Endothelial cell of umbilical vein (primary cell): Measurements from ENCODE around the gene LMLN. TPM values are rescaled to one million over a fixed set of nuclear protein-coding genes. Genes with fewer than 3 reads are reported as not detected.
A peak's percentile ranks its signal among the peaks of the same experiment; 100 is the strongest.
"Not testable (repeated sequence)": the region's sequence is repeated elsewhere in the genome, so short reads cannot be mapped to it uniquely, and the experiment has no call there.

Source experiments
- BruUV-seq: library from RNA; stranded (reverse); fragments of 400-500 nt; replicated peaks from 2 replicates; lab custom pipeline; 2021; lab: Mats Ljungman, UMichigan
- CTCF ChIA-PET: fragments of 300-600, 350-600 bp; sonication (Branson Sonifier 250); formaldehyde crosslinking; loops from one replicate; lab custom pipeline; 2021; ENCODE audit warnings: antibody characterized with exemption, inconsistent platforms; lab: Charles Lee
- POLR2A ChIA-PET: fragments of 300-600, 350-600 bp; sonication (Branson Sonifier 250); formaldehyde crosslinking; loops from one replicate; lab custom pipeline; 2021; ENCODE audit warnings: antibody characterized with exemption, inconsistent platforms; lab: Charles Lee
- DNase-seq: peaks from one replicate; pipeline ENCODE4 v3.0.0-alpha.2; 2011; ENCODE audit warnings: low read depth, low spot score
- FAIRE-seq: peaks from 2 replicates; lab custom pipeline; 2011; peaks lifted over from hg19 to GRCh38; lab: Jason Lieb, UNC
- H2AFZ ChIP-seq: 2 replicates; pipeline ENCODE4 v1.6.0; 2012; ENCODE audit warnings: low read depth, low read length, control low read depth, inconsistent platforms
- H3K27ac ChIP-seq: 2 replicates; pipeline ENCODE4 v1.5.1; 2011; ENCODE audit warnings: low read depth, mild to moderate bottlenecking, control low read depth, low read length, moderate library complexity; ENCODE audit not compliant: insufficient read depth
- H3K27me3 ChIP-seq, 2 experiments: 2 replicates each; pipeline versions ENCODE4 v1.6.0 to v1.6.1; 2011; ENCODE audit warnings: low read length in 2 of 2, mixed read lengths in 1 of 2; ENCODE audit not compliant: control insufficient read depth in 2 of 2, insufficient read depth in 2 of 2
- H3K36me3 ChIP-seq, 2 experiments: 2 replicates in 1 of 2; 3 replicates in 1 of 2; pipeline ENCODE4 v1.5.1; 2011; ENCODE audit warnings: low read length in 2 of 2, mild to moderate bottlenecking in 1 of 2, moderate library complexity in 1 of 2; ENCODE audit not compliant: control insufficient read depth in 2 of 2, insufficient read depth in 2 of 2; ENCODE audit errors: extremely low read depth in 1 of 2
- H3K4me1 ChIP-seq: 3 replicates; pipeline ENCODE4 v1.5.1; 2011; ENCODE audit warnings: mild to moderate bottlenecking, low read length; ENCODE audit not compliant: control insufficient read depth, insufficient read depth; ENCODE audit errors: extremely low read depth
- H3K4me2 ChIP-seq: 2 replicates; pipeline ENCODE4 v1.6.1; 2011; ENCODE audit warnings: low read length, control low read depth, mixed read lengths; ENCODE audit not compliant: insufficient read depth
- H3K4me3 ChIP-seq, 3 experiments: fragments of 200-600 bp in 1 of 3; sonication (generic), shearing (Covaris generic) in 1 of 3; replicated peaks in 1 of 3; 2 replicates each; pipeline ENCODE4 v1.5.1; 2011 to 2016; ENCODE audit warnings: control low read depth in 3 of 3, low read length in 3 of 3, mild to moderate bottlenecking in 2 of 3, inconsistent platforms in 1 of 3, low read depth in 1 of 3, moderate library complexity in 1 of 3; ENCODE audit not compliant: insufficient read depth in 1 of 3
- H3K79me2 ChIP-seq: 2 replicates; pipeline ENCODE4 v1.6.0; 2012; ENCODE audit warnings: low read length, inconsistent platforms; ENCODE audit not compliant: control insufficient read depth, insufficient read depth
- H3K9ac ChIP-seq: replicated peaks from 2 replicates; pipeline ENCODE3; 2011; ENCODE audit warnings: low read length, control low read depth; ENCODE audit not compliant: insufficient read depth; ENCODE audit errors: extremely low read depth
- H3K9me1 ChIP-seq: replicated peaks from 3 replicates; pipeline ENCODE4 v1.6.0; 2011; ENCODE audit warnings: mild to moderate bottlenecking, low read length; ENCODE audit not compliant: control insufficient read depth, insufficient read depth; ENCODE audit errors: extremely low read depth
- H3K9me3 ChIP-seq: replicated peaks from 2 replicates; pipeline ENCODE4 v1.5.1; 2012; ENCODE audit warnings: low read length, inconsistent platforms; ENCODE audit not compliant: control insufficient read depth, insufficient read depth
- H4K20me1 ChIP-seq: replicated peaks from 2 replicates; pipeline ENCODE3; 2011; ENCODE audit warnings: mild to moderate bottlenecking, low read length; ENCODE audit not compliant: control insufficient read depth, insufficient read depth; ENCODE audit errors: extremely low read depth
- POLR2AphosphoS5 ChIP-seq: IDR thresholded peaks from 2 replicates; pipeline ENCODE4 v1.6.1; 2012; ENCODE audit warnings: low read depth, mild to moderate bottlenecking, control low read depth, low read length, moderate library complexity; ENCODE audit not compliant: insufficient read depth
- dilution Hi-C: fragments of 300-500 bp; cut with MboI; formaldehyde crosslinking; loops from one replicate; pipeline ENCODE4 v1.15.0; 2019; ENCODE audit warnings: low sequenced_read_pairs; ENCODE audit not compliant: extremely low pct_ligation_motif_present
- intact Hi-C: fragments of 100-400 bp; cut with micrococcal nuclease; formaldehyde crosslinking; loops from one replicate; pipeline ENCODE4 v1.10.0; 2022
- polyA plus RNA-seq, 4 experiments: library from polyadenylated mRNA; depleted of rRNA in 3 of 4; stranded (reverse) in 3 of 4; unstranded in 1 of 4; fragments of >200 nt; gene quantifications; 2 replicates each; pipeline versions ENCODE4 v1.2.1 to v1.2.3, GENCODE V29; 2011 to 2012; ENCODE audit warnings: missing spikeins in 1 of 4
- total RNA-seq: library from RNA; stranded (reverse); gene quantifications from 2 replicates; pipeline ENCODE4 v1.2.3, GENCODE V29; 2021
- TF ChIP-seq, protein P1 (sequence below), 2 donors: IDR thresholded peaks; 1 replicate in 1 of 2; 2 replicates in 1 of 2; pipeline ENCODE4 v1.5.1; 2011; ENCODE audit warnings: low read length in 2 of 2, mild to moderate bottlenecking in 2 of 2, moderate library complexity in 2 of 2, control low read depth in 1 of 2, inconsistent platforms in 1 of 2, low read depth in 1 of 2; ENCODE audit not compliant: insufficient read depth in 1 of 2; ENCODE audit errors: extremely low read depth in 1 of 2

The LMLN gene
- total and polyA plus RNA-seq, 2 donors (not counting 3 experiments of a cell fraction or from before 2014, with no cell fraction given), result 4.8 to 6.5 TPM

DNA sequence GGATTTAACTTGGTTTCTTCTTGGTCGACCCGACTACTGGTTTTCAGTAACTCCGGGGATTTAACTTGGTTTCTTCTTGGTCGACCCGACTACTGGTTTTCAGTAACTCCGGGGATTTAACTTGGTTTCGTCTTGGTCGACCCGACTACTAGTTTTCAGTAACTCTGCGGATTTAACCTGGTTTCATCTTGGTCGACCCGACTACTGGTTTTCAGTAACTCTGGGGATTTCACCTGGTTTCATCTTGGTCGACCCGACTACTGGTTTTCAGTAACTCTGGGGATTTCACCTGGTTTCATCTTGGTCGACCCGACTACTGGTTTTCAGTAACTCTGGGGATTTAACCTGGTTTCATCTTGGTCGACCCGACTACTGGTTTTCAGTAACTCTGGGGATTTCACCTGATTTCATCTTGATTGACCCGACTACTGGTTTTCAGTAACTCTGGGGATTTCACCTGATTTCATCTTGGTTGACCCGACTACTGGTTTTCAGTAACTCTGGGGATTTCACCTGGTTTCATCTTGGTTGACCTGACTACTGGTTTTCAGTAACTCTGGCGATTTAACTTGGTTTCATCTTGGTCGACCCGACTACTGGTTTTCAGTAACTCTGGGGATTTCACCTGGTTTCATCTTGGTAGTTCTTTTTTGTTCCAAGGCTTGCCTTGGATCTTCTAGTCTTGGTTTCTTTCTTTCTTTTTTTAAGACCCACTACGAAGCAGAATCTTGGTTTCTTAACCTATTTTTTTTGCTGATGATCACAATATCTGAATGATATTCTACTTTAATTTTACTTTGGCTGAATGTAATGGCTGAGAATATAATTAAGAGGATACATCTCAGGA, 38.4 kb upstream of the LMLN start:
- H3K9me3 ChIP-seq, H2AFZ ChIP-seq, H4K20me1 ChIP-seq, BruUV-seq, FAIRE-seq, H3K79me2 ChIP-seq, H3K27ac ChIP-seq, H3K9ac ChIP-seq, H3K9me1 ChIP-seq, H3K36me3 ChIP-seq, intact Hi-C loops, H3K27me3 ChIP-seq, DNase-seq, POLR2A ChIA-PET, CTCF ChIA-PET, H3K4me2 ChIP-seq, H3K4me3 ChIP-seq, dilution Hi-C loops, H3K4me1 ChIP-seq: not testable (repeated sequence)

DNA sequence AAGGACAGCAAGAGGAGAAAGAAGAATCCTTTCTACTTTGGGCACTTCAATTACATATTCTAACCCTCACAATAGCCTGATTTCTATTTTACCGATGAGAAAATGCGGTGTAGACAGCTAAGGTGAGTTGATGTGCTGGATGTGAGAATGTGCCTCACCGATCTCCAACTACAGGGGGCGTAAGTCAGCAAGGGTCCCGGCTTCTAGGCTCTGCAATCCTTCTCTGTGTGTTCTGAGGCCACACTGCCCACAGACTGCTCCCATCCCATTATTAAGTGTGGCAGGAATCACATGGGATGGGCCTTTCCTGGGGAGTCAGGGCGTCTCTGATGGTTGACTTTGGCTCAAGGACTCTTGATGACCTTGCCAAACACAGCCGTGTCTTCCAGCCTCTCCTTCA, 33.6 kb upstream of the LMLN start:
- TF ChIP-seq POLR2AphosphoS5, result no peak
- TF ChIP-seq, protein P1, sequence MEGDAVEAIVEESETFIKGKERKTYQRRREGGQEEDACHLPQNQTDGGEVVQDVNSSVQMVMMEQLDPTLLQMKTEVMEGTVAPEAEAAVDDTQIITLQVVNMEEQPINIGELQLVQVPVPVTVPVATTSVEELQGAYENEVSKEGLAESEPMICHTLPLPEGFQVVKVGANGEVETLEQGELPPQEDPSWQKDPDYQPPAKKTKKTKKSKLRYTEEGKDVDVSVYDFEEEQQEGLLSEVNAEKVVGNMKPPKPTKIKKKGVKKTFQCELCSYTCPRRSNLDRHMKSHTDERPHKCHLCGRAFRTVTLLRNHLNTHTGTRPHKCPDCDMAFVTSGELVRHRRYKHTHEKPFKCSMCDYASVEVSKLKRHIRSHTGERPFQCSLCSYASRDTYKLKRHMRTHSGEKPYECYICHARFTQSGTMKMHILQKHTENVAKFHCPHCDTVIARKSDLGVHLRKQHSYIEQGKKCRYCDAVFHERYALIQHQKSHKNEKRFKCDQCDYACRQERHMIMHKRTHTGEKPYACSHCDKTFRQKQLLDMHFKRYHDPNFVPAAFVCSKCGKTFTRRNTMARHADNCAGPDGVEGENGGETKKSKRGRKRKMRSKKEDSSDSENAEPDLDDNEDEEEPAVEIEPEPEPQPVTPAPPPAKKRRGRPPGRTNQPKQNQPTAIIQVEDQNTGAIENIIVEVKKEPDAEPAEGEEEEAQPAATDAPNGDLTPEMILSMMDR (IDR thresholded peaks at IDR 0.05; ENCODE audit: extremely low read depth in 1 of 2, insufficient read depth in 1 of 2, low read depth in 1 of 2, low read length in 2 of 2), result peak; percentile 25 to 31
- Histone ChIP-seq H4K20me1 (no peaks in the 10 kb centered on the region), H3K4me3 (no peak overlapping the region), H3K9ac (no peak overlapping the region), H3K27ac (no peak overlapping the region), H3K9me1 (no peaks in the 10 kb centered on the region), H3K79me2 (no peaks in the 10 kb centered on the region), H3K9me3 (no peaks in the 10 kb centered on the region), H3K27me3 (no peaks in the 10 kb centered on the region), H3K4me2 (no peak overlapping the region), H2AFZ (no peak overlapping the region), H3K36me3 (no peaks in the 10 kb centered on the region), H3K4me1 (no peaks in the 10 kb centered on the region)
- intact Hi-C loops (no loop called here), dilution Hi-C loops (no loop called here)
- ChIA-PET CTCF (no interaction called here), POLR2A (no interaction called here)
- BruUV-seq, result no TSS peak
- no peak for DNase-seq
- no peak for FAIRE-seq

DNA sequence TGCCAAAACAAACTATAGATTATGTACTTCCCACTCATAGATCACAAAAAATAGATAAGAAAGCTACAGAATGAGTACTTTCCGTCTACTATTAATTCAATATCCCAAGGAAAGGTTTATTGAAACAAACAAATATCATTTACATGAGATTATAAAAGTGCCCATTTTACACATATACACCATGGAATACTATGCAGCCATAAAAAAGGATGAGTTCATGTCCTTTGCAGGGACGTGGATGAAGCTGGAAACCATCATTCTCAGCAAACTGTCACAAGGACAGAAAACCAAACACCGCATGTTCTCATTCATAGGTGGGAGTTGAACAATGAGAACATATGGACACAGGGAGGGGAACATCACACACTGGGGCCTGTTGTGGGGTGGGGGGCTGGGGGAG, 32.4 kb upstream of the LMLN start:
- H3K4me2 ChIP-seq, FAIRE-seq, H3K9ac ChIP-seq, H3K9me1 ChIP-seq, H3K4me1 ChIP-seq, H2AFZ ChIP-seq, POLR2A ChIA-PET, H3K4me3 ChIP-seq, intact Hi-C loops, BruUV-seq, H3K79me2 ChIP-seq, H3K9me3 ChIP-seq, H3K27ac ChIP-seq, H4K20me1 ChIP-seq, H3K36me3 ChIP-seq, H3K27me3 ChIP-seq, DNase-seq, dilution Hi-C loops: not testable (repeated sequence)
- CTCF ChIA-PET, result interaction anchor here (1.2 kb wide), 1 partner anchor 22 kb away, joined by 3 read pairs; no protein-coding TSS in a partner anchor
